ENCODE measurements around the gene CDA. TPM values are rescaled to one million over a fixed set of nuclear protein-coding genes. Genes with fewer than 3 reads are reported as not detected.

Gene CDA
- total RNA-seq, 1 donor from 2014 or later, result 0.79 TPM

DNA sequence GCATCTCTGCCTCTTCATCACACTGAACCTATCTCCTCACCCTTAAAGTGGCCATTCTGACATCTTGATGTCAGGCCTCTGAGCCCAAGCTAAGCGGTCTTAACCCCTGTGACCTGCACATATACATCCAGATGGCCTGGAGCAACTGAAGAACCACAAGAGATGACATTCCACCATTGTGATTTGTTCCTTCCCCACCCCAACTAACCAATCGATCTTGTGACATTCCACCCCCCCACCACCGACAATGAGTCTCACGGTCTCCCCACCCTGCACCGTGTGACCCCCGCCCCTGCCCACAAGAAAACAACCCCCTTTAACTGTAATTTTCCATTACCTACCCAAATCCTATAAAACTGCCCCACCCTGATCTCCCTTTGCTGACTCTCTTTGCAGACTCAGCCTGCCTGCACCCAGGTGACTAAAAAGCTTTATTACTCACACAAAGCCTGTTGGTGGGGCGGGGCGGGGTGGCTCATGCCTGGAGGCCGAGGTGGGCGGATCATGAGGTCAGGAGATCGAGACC lies 23.4 kb downstream of the CDA start:
- Histone ChIP-seq H3K4me3 (ENCODE audit: low read depth, low read length) (no peak overlapping the region), H3K36me3 (ENCODE audit: control insufficient read depth, insufficient read depth, low read length) (no peaks in the 10 kb centered on the region), H3K27me3 (ENCODE audit: control insufficient read depth, insufficient read depth, low read length) (no peaks in the 10 kb centered on the region)
- DNase-seq (ENCODE audit: low read depth), result peak; percentile 76
- TF ChIP-seq, protein P1, sequence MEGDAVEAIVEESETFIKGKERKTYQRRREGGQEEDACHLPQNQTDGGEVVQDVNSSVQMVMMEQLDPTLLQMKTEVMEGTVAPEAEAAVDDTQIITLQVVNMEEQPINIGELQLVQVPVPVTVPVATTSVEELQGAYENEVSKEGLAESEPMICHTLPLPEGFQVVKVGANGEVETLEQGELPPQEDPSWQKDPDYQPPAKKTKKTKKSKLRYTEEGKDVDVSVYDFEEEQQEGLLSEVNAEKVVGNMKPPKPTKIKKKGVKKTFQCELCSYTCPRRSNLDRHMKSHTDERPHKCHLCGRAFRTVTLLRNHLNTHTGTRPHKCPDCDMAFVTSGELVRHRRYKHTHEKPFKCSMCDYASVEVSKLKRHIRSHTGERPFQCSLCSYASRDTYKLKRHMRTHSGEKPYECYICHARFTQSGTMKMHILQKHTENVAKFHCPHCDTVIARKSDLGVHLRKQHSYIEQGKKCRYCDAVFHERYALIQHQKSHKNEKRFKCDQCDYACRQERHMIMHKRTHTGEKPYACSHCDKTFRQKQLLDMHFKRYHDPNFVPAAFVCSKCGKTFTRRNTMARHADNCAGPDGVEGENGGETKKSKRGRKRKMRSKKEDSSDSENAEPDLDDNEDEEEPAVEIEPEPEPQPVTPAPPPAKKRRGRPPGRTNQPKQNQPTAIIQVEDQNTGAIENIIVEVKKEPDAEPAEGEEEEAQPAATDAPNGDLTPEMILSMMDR (IDR thresholded peaks at IDR 0.05; ENCODE audit: insufficient read depth, low read length, severe bottlenecking), result no peak
- FAIRE-seq, result no peak

DNA sequence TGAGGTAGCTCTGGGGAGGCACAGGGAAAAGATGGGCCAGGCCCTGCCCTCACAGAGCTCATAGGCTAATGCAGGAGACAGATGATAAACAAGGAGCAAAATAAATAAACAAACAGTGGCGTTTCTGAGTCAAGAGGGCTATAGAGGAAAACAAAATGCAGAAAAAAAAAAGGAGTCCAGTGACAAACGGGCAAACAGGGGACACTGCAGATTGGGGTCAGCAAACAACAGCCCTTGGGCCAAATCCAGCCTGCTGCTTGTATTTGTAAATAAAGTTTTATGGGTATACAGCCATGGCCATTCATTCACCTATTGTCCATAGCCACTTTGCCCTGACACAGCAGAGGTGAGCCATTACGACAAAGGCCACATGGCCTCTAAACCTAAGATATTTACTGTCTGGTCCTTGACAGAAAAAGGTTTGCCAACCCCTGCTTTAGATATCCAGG lies 25.3 kb downstream of the CDA start:
- FAIRE-seq, result no peak
- TF ChIP-seq, protein P1 (IDR thresholded peaks at IDR 0.05; ENCODE audit: insufficient read depth, low read length, severe bottlenecking), result no peak
- H3K4me3 ChIP-seq (ENCODE audit: low read depth, low read length), result no peak overlapping the region
- no peaks in the 10 kb centered on the region for H3K36me3 ChIP-seq (ENCODE audit: control insufficient read depth, insufficient read depth, low read length)
- DNase-seq (ENCODE audit: low read depth), result no peak
- no peaks in the 10 kb centered on the region for H3K27me3 ChIP-seq (ENCODE audit: control insufficient read depth, insufficient read depth, low read length)

DNA sequence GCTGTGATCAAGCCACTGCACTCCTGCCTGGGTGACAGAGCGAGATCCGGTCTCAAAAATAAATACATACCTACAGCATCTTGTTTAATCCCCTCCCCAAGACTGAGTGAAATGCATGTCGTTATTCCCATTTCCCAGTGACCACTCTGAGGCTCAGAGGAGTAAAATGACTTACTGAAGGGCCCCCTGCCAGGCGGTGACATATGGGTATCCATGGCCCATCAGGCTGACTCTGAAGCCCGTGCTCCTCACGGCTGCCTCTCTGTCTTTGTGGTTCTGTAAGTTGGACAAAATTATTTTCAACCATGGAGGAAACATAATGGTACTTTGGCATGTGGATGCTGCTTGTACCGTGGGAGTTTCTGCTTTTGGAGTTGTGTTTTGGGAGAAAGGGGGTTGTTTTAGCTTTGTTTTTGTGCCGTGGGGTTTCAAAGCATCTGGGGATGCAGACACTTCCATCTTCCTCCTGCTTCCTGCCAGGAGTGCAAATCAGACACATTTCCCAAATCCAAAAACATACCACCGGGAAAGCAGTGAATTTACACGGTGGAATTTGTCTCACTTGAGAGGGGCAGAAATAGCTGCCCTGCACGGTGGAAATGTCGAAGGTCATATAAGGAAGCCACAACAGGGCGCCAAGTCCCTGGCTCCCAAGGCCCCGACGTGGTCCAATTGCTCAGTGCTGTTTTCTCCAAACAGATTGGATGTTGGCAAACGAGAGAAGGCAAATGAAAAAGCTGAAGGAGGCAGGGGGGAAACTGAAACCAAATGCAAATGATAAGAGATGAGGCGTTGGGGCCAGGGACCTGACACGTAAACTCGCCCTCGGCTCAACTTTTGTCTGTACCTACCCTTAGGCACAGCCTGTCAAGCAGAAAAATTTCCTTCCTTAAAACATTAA lies 27.3 kb downstream of the CDA start:
- Histone ChIP-seq H3K27me3 (ENCODE audit: control insufficient read depth, insufficient read depth, low read length) (no peaks in the 10 kb centered on the region), H3K36me3 (ENCODE audit: control insufficient read depth, insufficient read depth, low read length) (no peaks in the 10 kb centered on the region), H3K4me3 (ENCODE audit: low read depth, low read length) (no peak overlapping the region)
- DNase-seq (ENCODE audit: low read depth) (no peak), FAIRE-seq (no peak)
- TF ChIP-seq, protein P1 (IDR thresholded peaks at IDR 0.05; ENCODE audit: insufficient read depth, low read length, severe bottlenecking), result no peak

DNA sequence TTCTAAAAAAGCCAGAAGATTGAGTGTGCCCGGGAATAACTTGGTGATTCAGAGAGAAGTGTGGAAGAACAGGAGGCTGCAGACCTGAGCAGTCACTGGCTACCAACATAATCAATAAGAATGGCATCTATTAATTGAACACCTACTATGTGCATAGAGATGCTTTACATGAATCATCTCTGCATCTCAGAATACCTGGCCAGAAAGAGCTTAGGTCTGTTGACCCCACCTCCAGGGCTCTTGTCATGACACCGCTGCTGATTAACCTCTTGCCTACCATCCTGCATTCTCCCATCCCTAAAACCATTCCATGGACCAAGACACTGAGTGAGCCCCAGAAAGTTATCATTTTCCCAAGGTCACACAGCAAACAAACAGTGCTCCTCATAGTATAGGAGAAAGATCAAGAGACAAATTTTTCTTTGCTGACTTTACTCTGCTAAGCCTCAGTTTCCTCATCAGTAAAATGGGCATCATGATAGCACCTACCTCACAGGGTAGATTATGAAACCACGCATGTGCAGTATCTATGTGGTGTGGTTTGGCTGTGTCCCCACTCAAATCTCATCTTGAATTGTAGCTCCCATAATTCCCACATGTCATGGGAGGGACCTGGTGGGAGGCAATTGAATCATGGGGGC lies 28.1 kb downstream of the CDA start:
- no peak overlapping the region for H3K4me3 ChIP-seq (ENCODE audit: low read depth, low read length)
- TF ChIP-seq, protein P1 (IDR thresholded peaks at IDR 0.05; ENCODE audit: insufficient read depth, low read length, severe bottlenecking), result no peak
- DNase-seq (ENCODE audit: low read depth) (no peak), FAIRE-seq (no peak)
- H3K36me3 ChIP-seq (ENCODE audit: control insufficient read depth, insufficient read depth, low read length), result no peaks in the 10 kb centered on the region
- no peaks in the 10 kb centered on the region for H3K27me3 ChIP-seq (ENCODE audit: control insufficient read depth, insufficient read depth, low read length)

DNA sequence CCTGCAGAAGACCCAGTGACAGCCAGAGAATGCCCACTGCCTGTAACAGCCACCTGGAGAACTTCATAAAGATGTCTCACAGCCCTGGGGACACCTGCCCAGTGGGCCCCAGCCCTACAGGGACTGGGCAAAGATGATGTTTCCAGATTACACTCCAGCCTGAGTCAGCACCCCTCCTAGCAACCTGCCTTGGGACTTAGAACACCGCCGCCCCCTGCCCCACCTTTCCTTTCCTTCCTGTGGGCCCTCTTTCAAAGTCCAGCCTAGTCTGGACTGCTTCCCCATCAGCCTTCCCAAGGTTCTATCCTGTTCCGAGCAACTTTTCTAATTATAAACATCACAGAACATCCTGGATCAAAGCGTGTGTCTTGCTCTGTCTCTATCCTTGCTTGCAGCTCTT lies 29.7 kb downstream of the CDA start:
- no peak for FAIRE-seq
- H3K36me3 ChIP-seq (ENCODE audit: control insufficient read depth, insufficient read depth, low read length), result no peaks in the 10 kb centered on the region
- H3K4me3 ChIP-seq (ENCODE audit: low read depth, low read length), result no peak overlapping the region
- TF ChIP-seq, protein P1 (IDR thresholded peaks at IDR 0.05; ENCODE audit: insufficient read depth, low read length, severe bottlenecking), result no peak
- no peak for DNase-seq (ENCODE audit: low read depth)
- H3K27me3 ChIP-seq (ENCODE audit: control insufficient read depth, insufficient read depth, low read length), result no peaks in the 10 kb centered on the region

Data from bronchial epithelial cell (primary cell).